GM12873 (cell line): ENCODE data around the gene CDKAL1.

Source experiments
- CTCF ChIP-seq: IDR thresholded peaks from 2 replicates; pipeline ENCODE4 v1.5.1; 2012; ENCODE audit warnings: low read depth, mild to moderate bottlenecking, moderate library complexity, low read length, control low read depth; ENCODE audit not compliant: insufficient read depth; ENCODE audit errors: missing control alignments

CDKAL1 gene

GRCh38 chr6:20960067-20960466, 425.8 kb downstream of the CDKAL1 start:
- TF ChIP-seq CTCF = no peak

GRCh38 chr6:20965276-20965675, 431.0 kb downstream of the CDKAL1 start:
- no peak for TF ChIP-seq CTCF

- no peak for TF ChIP-seq CTCF
These were observed 431.7 kb downstream of the CDKAL1 start for GRCh38 chr6:20965915-20966314.

GRCh38 chr6:20969551-20969950, 435.3 kb downstream of the CDKAL1 start:
- no peak for TF ChIP-seq CTCF

- no peak for TF ChIP-seq CTCF
These were observed 442.2 kb downstream of the CDKAL1 start for GRCh38 chr6:20976391-20976918.

GRCh38 chr6:20978151-20978614, 443.9 kb downstream of the CDKAL1 start:
- TF ChIP-seq CTCF = no peak

- no peak for TF ChIP-seq CTCF
These were observed 444.8 kb downstream of the CDKAL1 start for GRCh38 chr6:20979076-20979475.
